GM19099 (cell line): Measurements from ENCODE around the gene TRDN.

Source experiments
- POLR2A ChIP-seq: IDR thresholded peaks from 3 replicates; pipeline ENCODE4 v1.6.1; 2011; ENCODE audit warnings: low read depth; ENCODE audit not compliant: insufficient read length; ENCODE audit errors: extremely low read depth

Gene TRDN

DNA sequence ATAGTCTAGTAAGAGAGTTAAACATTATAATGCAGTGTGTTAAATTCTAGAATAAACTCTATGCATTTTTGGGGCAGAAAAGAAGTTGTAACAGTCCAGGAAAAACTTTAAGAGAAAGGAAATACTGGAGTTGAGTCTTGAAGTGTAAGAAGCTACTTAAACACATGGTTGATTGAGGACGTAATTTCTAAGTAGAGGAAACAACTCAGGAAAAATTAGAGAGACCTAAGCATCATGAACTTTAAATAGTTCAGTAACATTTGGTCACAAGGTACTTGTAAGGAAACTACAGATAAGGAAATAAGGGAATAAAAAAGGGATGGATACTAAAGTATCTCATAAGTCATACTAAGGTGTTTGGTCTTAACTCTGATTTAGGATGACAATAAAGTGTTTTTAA lies 4.7 kb upstream of the TRDN start:
- no peak for TF ChIP-seq POLR2A

GRCh38 chr6:123640567-123641187 lies 3.9 kb upstream of the TRDN start:
- no peak for TF ChIP-seq POLR2A

- TF ChIP-seq POLR2A = no peak
Observed at GRCh38 chr6:123638865-123639264, 2.1 kb upstream of the TRDN start.

- no peak for TF ChIP-seq POLR2A
Observed at GRCh38 chr6:123636282-123636681, 468 bp downstream of the TRDN start.

DNA sequence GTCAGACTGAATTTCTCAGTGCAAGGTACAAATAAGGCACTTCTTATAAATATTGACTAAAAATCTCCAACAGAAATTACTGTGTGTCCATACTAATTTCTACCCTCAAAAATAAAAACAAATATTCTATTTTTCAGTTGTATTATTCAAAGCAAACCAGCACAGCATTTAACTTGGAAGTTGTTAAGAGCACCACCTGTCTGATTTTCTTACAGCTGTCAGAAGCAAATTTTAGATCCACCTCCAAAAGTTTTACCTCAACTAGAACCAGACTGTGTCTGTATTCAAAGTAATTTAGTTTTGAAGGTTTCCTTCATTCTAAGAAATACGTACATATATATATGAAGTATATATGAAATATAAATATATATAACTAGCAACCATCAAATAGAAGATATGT lies 1.2 kb downstream of the TRDN start:
- TF ChIP-seq POLR2A = no peak

DNA sequence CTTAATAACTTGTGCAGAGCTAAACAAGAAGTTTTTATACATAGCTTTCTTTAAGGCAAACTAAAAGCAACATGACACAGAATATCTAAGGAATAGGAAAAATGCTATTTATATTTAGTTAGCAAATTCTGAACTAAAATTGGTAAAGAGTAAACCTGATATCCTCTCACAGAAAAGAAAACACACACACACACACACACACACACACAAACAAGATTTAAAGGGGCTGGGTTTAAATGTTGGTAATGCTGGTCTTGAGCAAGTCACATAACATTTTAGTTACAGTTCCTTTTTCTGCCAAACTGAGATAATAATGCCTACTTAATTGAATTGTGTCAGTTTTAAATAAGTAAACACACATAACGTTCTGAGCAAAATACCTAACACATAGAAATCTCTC lies 1.6 kb downstream of the TRDN start:
- no peak for TF ChIP-seq POLR2A

DNA sequence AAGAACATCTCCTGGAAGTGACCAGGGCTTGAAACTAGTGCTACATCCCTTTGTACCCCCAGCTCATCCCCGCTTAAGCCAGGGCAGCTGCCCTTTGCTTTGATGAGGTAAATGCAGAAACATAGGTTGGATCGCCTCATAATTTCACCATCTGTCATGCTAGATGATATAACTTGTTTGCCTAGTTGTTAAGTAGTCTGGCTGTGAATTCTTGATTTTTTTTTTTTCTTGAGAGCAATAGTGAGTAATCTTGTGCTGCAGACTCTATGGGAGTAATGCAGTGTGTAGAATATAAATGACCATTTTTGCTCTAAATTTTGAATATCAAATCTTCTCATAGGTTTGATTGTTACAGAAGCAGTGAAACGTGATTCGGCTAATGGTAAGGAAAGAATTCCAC lies 4.1 kb downstream of the TRDN start:
- no peak for TF ChIP-seq POLR2A

DNA sequence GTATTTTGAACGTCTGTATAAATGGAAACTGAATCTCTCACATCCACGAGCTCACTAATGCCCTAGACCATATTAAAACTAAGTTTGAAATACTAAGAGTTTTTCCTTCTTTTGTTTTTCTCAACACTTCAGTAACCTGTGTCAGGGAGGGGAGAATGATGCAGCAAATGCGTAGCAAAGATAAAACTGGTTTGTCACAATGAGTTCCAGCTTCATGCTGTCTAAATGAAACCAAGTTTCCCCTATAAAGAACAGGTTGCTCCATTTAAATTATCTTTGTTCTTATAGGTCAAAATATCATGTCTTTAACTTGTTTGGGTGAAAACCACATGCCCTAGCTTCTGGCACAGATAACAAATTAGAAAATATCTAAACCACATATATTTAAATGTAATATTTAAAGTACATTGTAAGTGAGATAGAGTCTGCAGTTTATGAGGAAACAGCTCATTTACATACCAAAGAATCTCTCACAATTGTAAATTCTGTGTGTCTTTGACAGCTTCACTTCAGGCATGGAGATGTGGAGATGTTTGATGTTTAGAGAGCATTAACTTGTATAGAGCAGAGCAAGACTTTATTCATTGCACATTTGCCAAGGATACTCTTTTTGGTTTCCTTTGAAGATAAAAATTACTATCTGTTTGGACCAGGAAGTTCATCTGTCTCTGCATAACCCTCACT lies 7.3 kb downstream of the TRDN start:
- no peak for TF ChIP-seq POLR2A

- TF ChIP-seq POLR2A = no peak
Observed at GRCh38 chr6:123625696-123626095, 11.1 kb downstream of the TRDN start.

GRCh38 chr6:123622780-123623179 lies 14.0 kb downstream of the TRDN start:
- no peak for TF ChIP-seq POLR2A

- TF ChIP-seq POLR2A = no peak
Observed at GRCh38 chr6:123619156-123619555, 17.6 kb downstream of the TRDN start.

DNA sequence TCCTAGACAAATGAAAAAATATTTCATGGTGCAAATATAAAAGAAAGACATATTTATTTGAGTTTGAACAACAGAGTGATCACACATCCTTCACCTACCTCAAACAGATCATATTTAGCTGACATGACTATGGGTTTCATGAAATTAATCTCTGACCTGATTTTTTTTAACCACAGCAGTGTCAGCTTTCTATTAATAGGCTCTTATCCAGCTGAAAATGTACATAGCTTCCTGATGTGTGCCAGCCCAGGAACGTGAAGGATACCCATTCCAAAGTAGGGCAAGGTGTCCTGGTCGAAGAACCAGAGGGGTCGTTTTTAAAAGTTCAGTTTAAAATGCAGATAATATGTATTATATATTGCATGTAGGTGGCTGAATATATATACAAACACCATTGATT lies 19.8 kb downstream of the TRDN start:
- TF ChIP-seq POLR2A = no peak

DNA sequence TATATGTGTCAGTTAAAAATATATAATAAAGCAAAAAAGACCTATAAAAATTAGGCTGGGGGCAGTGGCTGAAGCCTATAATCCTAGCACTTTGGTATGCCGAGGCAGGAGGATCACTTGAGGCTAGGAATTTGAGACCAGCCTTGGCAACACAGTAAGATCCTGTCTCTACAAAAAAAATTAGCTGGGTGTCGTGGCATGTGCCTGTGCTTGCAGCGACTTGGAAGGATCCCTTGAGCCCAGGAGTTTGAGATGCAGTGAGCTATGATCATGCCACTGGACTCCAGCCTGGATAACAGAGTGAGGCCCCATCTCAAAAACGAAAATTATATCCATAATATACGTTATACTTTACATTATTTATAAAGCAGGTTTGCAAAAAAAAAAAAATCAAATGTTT lies 20.7 kb downstream of the TRDN start:
- no peak for TF ChIP-seq POLR2A

- no peak for TF ChIP-seq POLR2A
Observed at GRCh38 chr6:123610779-123611178, 26.0 kb downstream of the TRDN start.

DNA sequence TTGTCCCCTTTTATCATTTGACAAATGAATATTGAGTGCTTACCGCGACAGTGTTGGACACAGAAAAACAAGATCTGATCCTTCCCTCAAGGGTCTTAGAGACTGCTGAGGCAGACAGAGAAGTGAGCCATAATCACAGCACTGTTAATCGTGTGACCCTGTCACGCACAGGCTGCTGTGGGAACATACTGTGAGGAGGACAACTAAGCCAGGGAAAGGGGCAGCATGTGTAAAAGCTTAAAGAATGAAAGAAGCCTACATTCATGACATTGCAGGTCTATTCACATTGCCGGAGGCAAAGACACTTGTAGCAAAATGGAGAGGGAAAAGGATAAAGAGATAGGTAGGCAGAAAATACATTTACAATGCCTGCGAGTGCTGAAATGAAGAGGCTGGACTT lies 32.7 kb downstream of the TRDN start:
- TF ChIP-seq POLR2A = no peak

DNA sequence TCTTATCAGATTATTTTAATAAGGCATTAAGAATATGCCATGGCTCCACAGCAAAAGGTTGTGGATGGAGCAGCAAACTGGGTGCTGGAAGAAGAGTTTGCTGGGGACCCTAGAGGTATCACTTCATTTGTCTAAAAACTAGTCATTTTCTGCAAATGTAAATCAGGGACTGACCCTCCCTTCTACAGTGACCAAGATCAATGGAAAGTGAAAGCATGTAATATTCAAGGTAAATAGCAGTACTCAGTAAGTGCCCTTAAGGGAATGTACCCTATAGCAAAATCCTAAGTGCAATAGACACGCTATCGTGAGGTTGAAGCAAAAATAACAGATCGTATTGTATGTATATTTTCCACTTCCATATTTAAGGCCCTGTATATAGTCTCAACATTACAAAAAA lies 38.7 kb downstream of the TRDN start:
- no peak for TF ChIP-seq POLR2A

GRCh38 chr6:123594776-123595175 lies 42.0 kb downstream of the TRDN start:
- TF ChIP-seq POLR2A = no peak

DNA sequence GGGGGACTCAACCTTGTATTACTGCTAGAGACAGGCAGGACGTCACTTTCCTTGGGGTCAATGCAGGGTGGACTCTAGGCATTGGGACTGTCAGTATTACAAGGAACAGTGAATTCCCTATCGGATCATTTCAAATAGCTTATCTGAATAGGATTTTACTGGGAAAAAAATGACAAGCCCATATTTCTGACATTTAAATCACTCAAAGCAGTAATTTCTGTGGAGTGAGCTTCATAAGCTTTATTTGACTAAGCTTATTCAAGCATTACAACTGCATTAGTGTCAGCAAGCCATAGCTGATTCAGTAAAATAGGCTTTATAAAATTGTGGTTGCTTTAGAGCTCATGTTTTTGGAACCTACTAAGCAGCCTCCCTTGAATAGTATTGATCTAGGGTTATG lies 44.3 kb downstream of the TRDN start:
- TF ChIP-seq POLR2A = no peak

GRCh38 chr6:123589973-123590372 lies 46.8 kb downstream of the TRDN start:
- TF ChIP-seq POLR2A = no peak
